Muscle of leg (tissue), 11 donors: ENCODE data around the gene RNF208. TPM values are rescaled to one million over a fixed set of nuclear protein-coding genes. Genes with fewer than 3 reads are reported as not detected.

ENCODE experiments used
- DNase-seq: peaks from one replicate; pipeline ENCODE4 v3.0.0; 2013
- H3K27ac ChIP-seq: one replicate; pipeline ENCODE4 v1.5.1; 2013; ENCODE audit warnings: mild to moderate bottlenecking, low read length, control low read depth
- H3K27me3 ChIP-seq: one replicate; pipeline ENCODE4 v1.6.1; 2013; ENCODE audit warnings: low read length; ENCODE audit not compliant: control insufficient read depth, insufficient read depth
- H3K36me3 ChIP-seq: one replicate; pipeline ENCODE4 v1.6.1; 2013; ENCODE audit warnings: low read length; ENCODE audit not compliant: control insufficient read depth, insufficient read depth
- H3K4me1 ChIP-seq: one replicate; pipeline ENCODE4 v1.6.1; 2013; ENCODE audit warnings: low read length; ENCODE audit not compliant: control insufficient read depth, insufficient read depth
- H3K4me3 ChIP-seq: one replicate; pipeline ENCODE4 v1.5.1; 2013; ENCODE audit warnings: low read length, control low read depth
- H3K9me3 ChIP-seq: replicated peaks from 2 replicates; pipeline ENCODE4 v1.6.1; 2013; ENCODE audit warnings: low read depth, low read length; ENCODE audit not compliant: control insufficient read depth
- WGBS: methylation state at CpG from one replicate; pipeline ENCODE4 v1.1.5; 2013; ENCODE audit warnings: missing lambda C conversion rate; ENCODE audit not compliant: insufficient coverage; 5-methylcytosine and 5-hydroxymethylcytosine counted together
- polyA plus RNA-seq, 8 donors: library from polyadenylated mRNA; unstranded; fragments of 120-200 nt; gene quantifications; one replicate each; pipeline versions ENCODE4 v1.2.1 to v1.2.3, GENCODE V29; 2013; ENCODE audit warnings: inconsistent platforms in 1 of 8, low replicate concordance in 1 of 8; ENCODE audit not compliant: insufficient read length in 8 of 8, insufficient read depth in 1 of 8
- total RNA-seq: library from RNA; stranded (reverse); fragments of 120-200 nt; gene quantifications from one replicate; pipeline ENCODE4 v1.2.4, GENCODE V29; 2013

RNF208 gene
- total and polyA plus RNA-seq, 9 donors, result 0.18 to 5.1 (median 2.6) TPM

- Histone ChIP-seq H3K27ac (peak overlapping the region; percentile 85), H3K36me3 (peaks cover 58% of the 10 kb centered on the region), H3K9me3 (no peaks in the 10 kb centered on the region), H3K27me3 (no peaks in the 10 kb centered on the region), H3K4me3 (peak overlapping the region; percentile 99), H3K4me1 (peaks cover 52% of the 10 kb centered on the region)
- 35% methylated on average over 22 of the region's 23 CpGs for WGBS
- DNase-seq, result no peak
Observed at GRCh38 chr9:137189297-137190295, 32.4 kb downstream of the RNF208 start.

DNA sequence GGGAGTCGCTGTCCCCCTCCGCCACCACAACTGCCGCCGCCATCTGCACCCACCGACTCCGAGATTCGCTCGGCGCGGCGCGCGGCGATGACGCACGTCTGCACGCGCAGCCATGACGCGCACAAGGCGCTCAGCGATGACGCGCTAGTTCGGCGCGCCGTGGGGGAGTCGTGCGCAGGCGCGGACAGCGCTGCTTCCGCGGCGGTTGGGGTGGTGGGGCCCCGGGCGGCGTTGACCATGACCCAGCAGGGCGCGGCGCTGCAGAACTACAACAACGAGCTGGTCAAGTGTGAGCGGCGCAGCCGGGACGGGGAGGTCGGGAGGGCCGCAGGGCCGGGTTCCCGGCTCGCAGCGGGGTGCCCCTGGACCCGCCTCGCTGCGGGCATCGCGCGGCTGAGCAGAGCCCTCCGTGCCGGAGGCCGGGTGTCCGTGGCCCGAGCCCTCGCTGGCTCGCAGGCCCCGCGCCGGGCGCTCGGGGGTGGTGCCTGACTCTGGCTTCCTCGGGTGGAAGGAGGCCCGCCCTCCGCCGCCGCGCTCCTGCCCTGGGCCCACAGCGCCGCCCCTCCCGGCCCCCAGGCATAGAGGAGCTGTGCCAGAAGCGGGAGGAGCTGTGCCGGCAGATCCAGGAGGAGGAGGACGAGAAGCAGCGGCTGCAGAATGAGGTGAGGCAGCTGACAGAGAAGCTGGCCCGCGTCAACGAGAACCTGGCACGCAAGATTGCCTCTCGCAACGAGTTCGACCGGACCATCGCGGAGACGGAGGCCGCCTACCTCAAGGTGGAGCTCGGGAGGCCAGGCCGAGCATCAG lies 33.3 kb downstream of the RNF208 start, which contains the start of the genes ANAPC2 and SSNA1:
Gene ANAPC2, minus strand, starts transcription at position 71 of the 807 bp plus-strand sequence. Its CDS starts 28 bp downstream, at position 43.
Gene SSNA1, plus strand, starts transcription at position 187 of the 807 bp plus-strand sequence. Its CDS starts 51 bp downstream, at position 238.
- peak within 1 kb of the TSS; percentile 85 for H3K27ac ChIP-seq

DNA sequence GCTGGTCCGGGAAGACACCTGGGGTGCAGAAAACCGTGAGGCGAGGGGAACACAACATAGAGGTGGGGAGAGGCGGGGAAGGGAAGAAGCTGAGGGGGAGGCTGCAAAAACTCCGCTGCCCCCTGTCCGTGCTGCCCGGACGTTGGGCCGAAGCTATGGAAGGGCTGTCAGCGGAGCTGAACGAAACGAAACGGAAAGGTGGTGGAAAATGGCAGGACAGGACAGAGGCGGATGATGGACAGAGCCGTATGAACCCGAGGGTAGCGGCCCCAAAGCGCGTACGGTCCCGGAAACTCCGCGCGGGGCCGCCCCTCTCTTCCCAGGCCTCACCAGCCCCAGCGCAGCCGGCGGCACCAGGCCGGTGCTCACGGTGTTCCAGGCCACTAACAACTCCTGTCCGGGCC lies 34.0 kb downstream of the RNF208 start:
- under 1% methylated on average over 25 of the region's 31 CpGs for WGBS
- no peaks in the 10 kb centered on the region for H3K9me3 ChIP-seq
- DNase-seq, result no peak
- peak overlapping the region; percentile 99 for H3K4me3 ChIP-seq
- H3K36me3 ChIP-seq, result peaks cover 73% of the 10 kb centered on the region
- peak overlapping the region; percentile 77 for H3K27ac ChIP-seq
- H3K4me1 ChIP-seq, result peaks cover 47% of the 10 kb centered on the region
- no peaks in the 10 kb centered on the region for H3K27me3 ChIP-seq

More for the DNA sequence above, 33.3 kb downstream of the RNF208 start, which contains the start of the genes ANAPC2 and SSNA1:
- no peaks in the 10 kb centered on the region for H3K9me3 ChIP-seq
- no peaks in the 10 kb centered on the region for H3K27me3 ChIP-seq
- peaks cover 47% of the 10 kb centered on the region for H3K4me1 ChIP-seq
- WGBS, result under 1% methylated on average over 93 of the region's 98 CpGs
- DNase-seq, result peak; percentile 98
- H3K36me3 ChIP-seq, result peaks cover 67% of the 10 kb centered on the region
- H3K4me3 ChIP-seq, result peak within 1 kb of the TSS; percentile 99

DNA sequence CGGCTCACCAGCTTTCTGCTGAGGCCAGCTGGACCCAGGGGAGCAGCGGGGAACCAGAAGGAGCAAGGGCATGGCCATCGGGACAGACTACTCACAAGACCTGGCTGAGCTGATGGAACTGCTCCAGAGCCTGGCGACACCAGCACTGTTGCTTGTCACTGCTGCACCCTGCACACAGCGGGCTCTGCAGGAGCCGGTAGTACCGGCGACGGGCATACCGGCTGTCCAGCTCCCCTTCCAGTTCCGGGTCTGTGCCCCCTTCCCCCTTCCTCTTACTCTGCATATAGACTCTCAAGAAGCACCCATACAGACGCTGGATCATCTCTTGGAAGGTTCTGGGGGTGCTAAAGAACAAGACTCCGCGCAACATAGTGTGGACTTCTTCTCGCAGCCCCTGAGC lies 34.7 kb downstream of the RNF208 start:
- H3K4me1 ChIP-seq, result peaks cover 47% of the 10 kb centered on the region
- WGBS, result 87% methylated on average over 13 of the region's 15 CpGs
- DNase-seq, result no peak
- H3K4me3 ChIP-seq, result peak overlapping the region; percentile 99
- no peaks in the 10 kb centered on the region for H3K27me3 ChIP-seq
- no peak overlapping the region for H3K27ac ChIP-seq
- no peaks in the 10 kb centered on the region for H3K9me3 ChIP-seq
- peaks cover 75% of the 10 kb centered on the region for H3K36me3 ChIP-seq

DNA sequence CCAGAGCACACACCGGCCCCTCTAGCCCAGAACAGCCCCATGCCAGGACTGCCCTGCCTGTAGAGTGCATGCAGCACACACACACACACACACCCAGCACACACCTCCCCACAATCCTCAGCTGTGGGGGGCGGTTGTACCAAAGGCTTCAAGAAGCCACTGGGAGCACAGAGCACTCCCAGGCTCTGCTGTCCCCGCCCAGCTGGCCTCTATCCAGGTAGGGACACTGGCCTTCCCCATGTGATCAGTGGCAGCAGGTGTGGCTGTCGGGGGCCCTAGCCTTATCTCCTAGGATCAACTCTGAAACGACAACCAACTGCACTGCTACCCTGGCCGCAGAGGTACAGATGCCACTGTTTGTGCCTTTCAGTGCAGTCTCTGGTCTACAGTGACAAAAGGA lies 35.7 kb downstream of the RNF208 start:
- H3K4me1 ChIP-seq, result peaks cover 46% of the 10 kb centered on the region
- no peaks in the 10 kb centered on the region for H3K27me3 ChIP-seq
- no peak for DNase-seq
- no peaks in the 10 kb centered on the region for H3K9me3 ChIP-seq
- peaks cover 74% of the 10 kb centered on the region for H3K36me3 ChIP-seq
- 86% methylated on average over 4 of the region's 6 CpGs for WGBS
- no peak overlapping the region for H3K27ac ChIP-seq
- H3K4me3 ChIP-seq, result no peak overlapping the region

DNA sequence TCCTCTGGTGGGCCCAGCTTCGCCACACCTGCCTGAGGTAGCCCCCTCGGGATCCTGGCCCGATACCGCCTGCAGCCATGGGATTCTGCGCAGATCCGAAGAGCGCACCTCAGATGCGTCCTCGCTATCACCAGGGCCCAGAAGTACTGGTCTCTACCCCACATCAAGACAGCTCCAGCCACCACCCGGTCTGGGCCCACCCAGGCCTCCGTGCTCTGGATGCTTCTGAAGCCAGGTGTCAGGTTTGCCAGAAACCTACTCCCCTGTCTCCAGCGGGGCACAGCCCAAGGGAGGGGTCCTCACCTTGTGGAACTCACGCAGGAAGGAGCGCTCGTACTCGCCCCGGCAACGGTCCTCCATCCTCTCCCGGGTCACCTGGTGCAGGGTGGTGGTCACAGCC lies 36.1 kb downstream of the RNF208 start:
- no peak overlapping the region for H3K4me3 ChIP-seq

DNA sequence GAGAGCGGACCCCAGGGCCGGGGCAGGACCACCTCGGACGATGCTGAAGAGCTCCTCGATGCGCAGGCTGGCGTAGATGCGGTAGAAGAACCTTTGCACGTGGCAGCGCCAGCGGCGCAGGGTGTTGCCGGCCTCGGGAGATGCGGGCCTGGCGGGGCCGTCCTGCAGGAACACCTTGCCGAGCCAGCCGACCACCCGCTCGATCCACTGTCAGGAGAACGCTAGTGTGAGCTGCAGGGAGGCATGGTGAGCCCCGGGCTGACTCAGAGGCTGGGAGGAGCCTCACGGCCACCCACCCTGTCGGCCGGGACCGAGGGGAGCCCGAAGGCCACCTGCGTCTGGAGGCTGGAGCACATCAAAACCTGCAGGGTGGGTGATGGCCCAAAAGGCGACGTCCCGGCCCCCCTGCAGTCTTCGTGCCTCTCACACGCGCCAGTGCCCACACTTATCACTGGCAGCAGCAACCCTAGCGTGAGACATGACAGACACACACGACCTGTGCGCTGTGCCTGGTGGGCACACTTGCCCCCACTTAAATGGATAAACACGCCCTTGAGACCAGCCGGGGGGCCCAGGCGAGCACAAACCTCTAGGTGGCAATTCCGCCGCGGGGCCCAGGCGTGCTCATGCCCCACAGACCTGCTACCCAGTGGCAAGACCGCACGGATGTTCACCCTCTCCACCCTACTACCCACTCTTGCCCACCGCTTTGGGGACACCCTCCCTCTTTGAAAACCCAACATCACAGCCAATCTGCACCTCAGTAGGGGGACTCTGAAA lies 37.0 kb downstream of the RNF208 start:
- H3K27ac ChIP-seq, result no peak overlapping the region
- H3K36me3 ChIP-seq, result peaks cover 74% of the 10 kb centered on the region
- 90% methylated on average over 47 of the region's 48 CpGs for WGBS
- H3K4me3 ChIP-seq, result no peak overlapping the region
- no peaks in the 10 kb centered on the region for H3K9me3 ChIP-seq
- no peak for DNase-seq
- no peaks in the 10 kb centered on the region for H3K27me3 ChIP-seq
- peaks cover 32% of the 10 kb centered on the region for H3K4me1 ChIP-seq

More for the DNA sequence above, 36.1 kb downstream of the RNF208 start:
- Histone ChIP-seq H3K9me3 (no peaks in the 10 kb centered on the region), H3K4me1 (peaks cover 41% of the 10 kb centered on the region), H3K27me3 (no peaks in the 10 kb centered on the region), H3K27ac (no peak overlapping the region), H3K36me3 (peaks cover 74% of the 10 kb centered on the region)
- WGBS, result 92% methylated on average over 17 of the region's 19 CpGs
- DNase-seq, result no peak

- WGBS, result 92% methylated on average over 27 of the region's 27 CpGs
Observed at GRCh38 chr9:137183980-137184595, 38.0 kb downstream of the RNF208 start.

DNA sequence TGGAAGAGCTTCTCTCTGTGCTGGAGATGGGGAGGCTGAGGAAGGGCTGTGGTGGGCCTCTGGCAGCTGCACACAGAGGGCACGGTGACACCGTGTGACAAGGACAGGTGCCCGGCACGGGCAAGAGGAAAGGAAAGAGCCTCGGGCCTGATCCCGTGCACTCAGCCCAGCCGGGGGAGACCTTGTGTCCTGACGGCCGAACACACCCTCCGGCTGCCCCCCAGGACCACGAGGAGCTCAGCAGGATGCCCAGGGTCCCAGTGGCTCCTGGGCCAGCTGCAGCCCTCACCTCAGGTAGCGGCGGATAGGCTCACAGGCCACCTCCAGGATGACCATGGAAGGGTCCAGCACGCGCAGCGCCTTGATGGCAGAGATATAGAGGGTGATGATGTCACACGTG lies 39.2 kb downstream of the RNF208 start:
- H3K27me3 ChIP-seq, result no peaks in the 10 kb centered on the region
- WGBS, result 95% methylated on average over 17 of the region's 17 CpGs
- no peak for DNase-seq
- peaks cover 90% of the 10 kb centered on the region for H3K36me3 ChIP-seq
- H3K4me1 ChIP-seq, result peaks cover 18% of the 10 kb centered on the region
- no peak overlapping the region for H3K4me3 ChIP-seq
- no peak overlapping the region for H3K27ac ChIP-seq
- H3K9me3 ChIP-seq, result no peaks in the 10 kb centered on the region

More at GRCh38 chr9:137183980-137184595, 38.0 kb downstream of the RNF208 start:
- no peak overlapping the region for H3K27ac ChIP-seq
- peaks cover 78% of the 10 kb centered on the region for H3K36me3 ChIP-seq
- H3K9me3 ChIP-seq, result no peaks in the 10 kb centered on the region
- no peak for DNase-seq
- peaks cover 23% of the 10 kb centered on the region for H3K4me1 ChIP-seq
- H3K27me3 ChIP-seq, result no peaks in the 10 kb centered on the region
- H3K4me3 ChIP-seq, result no peak overlapping the region
